ENCODE measurements around the gene TTC38.

The TTC38 gene

GRCh38 chr22:46278656-46279645, 11.1 kb downstream of the TTC38 start:
- no peak for DNase-seq (ENCODE audit: low read depth)

DNA sequence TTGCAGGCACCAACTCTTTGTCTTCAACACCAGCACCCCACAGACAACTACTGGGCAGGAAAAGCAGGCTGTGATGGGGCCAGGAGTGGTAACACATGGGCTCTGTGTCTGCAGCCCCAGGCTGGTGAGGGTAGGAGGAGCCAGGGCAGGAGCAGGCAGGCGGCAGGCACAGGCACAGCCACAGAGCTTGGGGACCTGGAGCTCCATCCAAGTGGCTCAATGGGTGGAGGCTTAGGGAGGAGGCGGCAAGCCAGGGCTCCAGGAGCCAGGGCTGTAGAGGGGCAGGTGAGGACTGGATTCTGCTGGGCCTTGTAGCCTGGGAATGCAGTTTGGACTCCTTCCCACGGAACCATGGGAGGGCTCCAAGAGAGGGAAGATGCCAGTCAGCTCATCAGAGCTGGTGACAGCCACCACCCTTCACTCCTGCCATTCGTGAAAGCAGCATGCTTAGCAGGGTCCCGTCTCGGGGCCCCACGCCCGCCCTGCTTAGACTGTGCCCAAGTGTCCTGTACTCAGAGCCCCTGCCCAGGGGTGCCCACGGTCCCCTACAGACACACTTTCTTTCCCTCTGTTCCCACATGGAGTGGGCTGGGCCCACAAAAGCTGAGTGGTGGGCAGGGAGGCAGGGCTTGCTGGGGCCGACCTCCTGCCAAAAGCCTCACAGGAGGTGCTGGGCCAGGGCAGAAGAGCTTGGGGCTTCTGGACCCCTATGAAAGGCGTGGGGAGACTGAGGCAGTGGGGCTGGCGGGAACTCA, 12.4 kb downstream of the TTC38 start:
- DNase-seq (ENCODE audit: low read depth): no peak

GRCh38 chr22:46280999-46281623, 13.3 kb downstream of the TTC38 start:
- DNase-seq (ENCODE audit: low read depth): no peak

GRCh38 chr22:46281866-46282678, 14.3 kb downstream of the TTC38 start:
- no peak for DNase-seq (ENCODE audit: low read depth)

DNA sequence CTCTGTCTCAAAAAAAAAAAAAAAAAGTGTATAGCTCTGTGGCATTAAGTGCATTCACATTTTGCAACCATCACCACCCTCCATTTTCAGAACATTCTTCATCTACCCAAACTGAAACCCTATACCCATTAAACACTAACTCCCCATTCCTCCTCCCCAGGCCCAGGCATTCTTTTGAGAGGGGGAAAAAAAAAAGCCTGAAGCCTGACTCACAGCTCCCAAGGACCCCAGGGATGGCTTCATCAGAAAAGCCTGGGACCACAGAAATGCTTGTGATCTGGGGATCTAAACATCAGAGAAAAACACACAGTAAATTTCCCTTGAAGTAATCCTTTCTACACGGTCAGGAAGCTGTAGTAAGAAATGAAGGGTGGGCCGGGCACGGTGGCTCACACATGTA, 18.2 kb downstream of the TTC38 start:
- DNase-seq (ENCODE audit: low read depth): no peak

DNA sequence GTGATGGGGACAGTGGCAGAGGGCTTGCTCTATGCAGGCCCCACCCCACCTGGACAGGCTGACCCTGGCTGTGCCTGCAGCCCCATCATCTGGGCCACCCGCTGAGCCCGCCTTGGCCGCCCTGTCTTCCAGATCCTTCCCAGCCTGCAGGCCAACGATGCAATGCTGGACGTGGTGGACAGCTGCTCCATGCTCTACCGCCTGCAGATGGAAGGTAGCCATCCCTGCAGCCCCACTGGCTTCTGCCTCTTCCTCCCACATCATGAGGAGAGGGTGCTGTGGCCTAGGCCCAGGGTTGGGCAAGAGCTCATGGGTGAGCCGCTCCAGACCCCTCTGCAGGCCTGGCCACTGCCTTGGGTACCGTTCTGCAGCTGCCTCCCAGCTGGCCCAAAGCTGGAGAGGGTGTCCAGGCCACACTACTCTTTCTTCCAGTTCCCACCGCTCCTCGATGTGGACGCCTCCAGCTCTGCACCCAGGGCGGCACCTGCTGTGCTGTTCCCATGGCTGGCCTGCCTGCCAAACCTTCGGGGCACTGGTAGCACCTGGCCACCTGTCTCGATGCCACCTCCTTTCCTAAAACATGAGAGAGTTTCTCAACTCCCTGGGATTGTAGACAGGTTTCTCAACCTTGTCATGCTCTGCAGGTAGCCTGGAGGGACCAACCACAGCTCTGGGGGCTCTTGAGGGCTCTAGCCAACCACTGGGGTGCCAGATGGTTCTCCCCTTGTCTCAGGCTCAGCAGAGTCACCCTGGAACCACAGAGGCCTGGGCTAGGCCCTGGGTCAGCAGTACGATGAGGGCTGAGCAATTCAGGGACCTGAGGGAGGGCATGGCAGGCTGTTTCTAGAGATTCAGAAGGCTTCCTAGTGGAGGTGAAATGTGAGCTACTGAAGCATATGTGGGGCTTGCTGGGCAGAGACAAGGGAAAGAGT, 19.4 kb downstream of the TTC38 start:
- no peak for DNase-seq (ENCODE audit: low read depth)

DNA sequence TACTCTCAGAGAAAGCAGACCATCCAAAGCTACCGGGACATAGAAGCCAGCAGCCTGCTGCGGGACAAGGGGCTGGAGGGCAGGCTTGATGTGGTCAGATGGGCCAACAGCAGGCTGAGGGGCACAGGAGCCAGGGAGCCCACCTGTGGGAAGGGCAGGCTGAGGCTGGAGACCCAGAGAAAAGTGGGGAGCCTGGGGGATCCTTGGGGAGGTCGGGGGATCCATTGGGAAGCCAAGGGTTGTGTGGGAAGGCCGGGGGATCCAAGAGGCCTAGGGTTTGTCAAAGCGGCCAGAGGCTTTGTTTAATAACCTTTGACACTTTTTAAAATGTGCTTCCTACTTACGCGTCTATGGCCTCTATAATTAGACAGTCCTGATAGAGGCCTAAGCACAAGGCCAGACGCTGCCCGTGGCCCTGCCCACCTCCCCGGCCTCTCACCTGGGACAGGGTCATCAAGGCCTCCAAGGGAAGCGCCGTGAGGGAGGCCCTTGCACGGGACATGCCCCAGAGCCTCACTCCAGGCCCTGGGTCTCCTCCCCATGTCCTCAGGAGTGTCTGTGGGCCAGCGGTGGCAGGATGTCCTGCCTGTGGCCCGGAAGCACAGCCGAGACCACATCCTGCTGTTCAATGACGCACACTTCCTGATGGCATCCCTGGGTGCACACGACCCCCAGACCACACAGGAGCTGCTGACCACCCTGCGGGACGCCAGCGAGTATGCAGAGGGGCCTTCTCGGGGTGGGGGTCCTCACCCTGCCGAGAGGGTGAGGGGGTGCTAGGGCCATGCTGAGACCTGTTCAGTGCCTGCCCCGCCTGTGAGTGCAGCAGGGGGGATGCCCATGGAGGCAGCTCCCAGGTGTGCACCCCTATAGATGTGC, 20.3 kb downstream of the TTC38 start:
- peak; percentile 83 for DNase-seq (ENCODE audit: low read depth)

- no peak for DNase-seq (ENCODE audit: low read depth)
These were observed 21.0 kb downstream of the TTC38 start for GRCh38 chr22:46288846-46289243.

- DNase-seq (ENCODE audit: low read depth): no peak
These were observed 21.6 kb downstream of the TTC38 start for GRCh38 chr22:46289244-46289891.

GRCh38 chr22:46290121-46290842, 22.5 kb downstream of the TTC38 start:
- no peak for DNase-seq (ENCODE audit: low read depth)

- DNase-seq (ENCODE audit: low read depth): no peak
These were observed 23.3 kb downstream of the TTC38 start for GRCh38 chr22:46290843-46291785.

- no peak for DNase-seq (ENCODE audit: low read depth)
These were observed 24.4 kb downstream of the TTC38 start for GRCh38 chr22:46292173-46292572.

DNA sequence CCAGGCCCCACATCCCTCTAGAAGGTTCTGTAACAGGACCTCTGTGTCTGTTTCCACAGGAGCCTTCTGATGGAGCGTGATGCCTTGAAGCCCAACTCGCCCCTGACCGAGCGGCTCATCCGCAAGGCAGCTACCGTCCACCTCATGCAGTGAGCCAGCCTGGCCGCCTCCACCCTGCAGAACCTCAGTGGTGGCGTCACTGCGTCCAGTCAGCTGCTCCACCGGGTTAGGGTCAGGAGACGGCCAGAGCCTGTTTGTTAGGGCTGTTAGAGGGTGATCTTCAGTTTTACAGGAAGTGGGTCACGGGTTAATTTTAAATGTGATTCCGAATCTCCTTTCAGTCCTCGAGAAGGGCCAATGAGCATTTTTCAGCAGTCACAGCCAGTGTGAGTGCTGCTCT, 24.9 kb downstream of the TTC38 start:
- DNase-seq (ENCODE audit: low read depth): no peak

- no peak for DNase-seq (ENCODE audit: low read depth)
These were observed 25.9 kb downstream of the TTC38 start for GRCh38 chr22:46293577-46294260.

DNA sequence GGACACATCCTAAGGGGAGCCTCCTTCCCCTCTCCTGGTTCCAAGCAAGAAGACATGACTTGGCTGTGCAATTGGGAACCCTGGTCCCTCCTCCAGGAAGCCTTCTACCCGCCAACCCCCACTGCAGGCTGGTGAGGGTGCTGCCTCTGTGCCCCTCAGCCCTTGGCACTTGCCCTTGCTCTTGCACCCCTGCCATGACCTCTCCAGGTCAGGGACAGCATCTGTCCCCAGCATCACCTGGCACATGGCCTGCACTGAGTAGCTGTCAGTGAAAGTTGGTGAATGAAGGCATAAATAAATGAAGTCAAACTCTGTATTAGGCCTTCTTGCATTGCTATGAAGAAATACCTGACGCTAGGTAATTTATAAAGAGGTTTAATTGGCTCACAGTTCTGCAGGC, 27.0 kb downstream of the TTC38 start:
- DNase-seq (ENCODE audit: low read depth): no peak

DNA sequence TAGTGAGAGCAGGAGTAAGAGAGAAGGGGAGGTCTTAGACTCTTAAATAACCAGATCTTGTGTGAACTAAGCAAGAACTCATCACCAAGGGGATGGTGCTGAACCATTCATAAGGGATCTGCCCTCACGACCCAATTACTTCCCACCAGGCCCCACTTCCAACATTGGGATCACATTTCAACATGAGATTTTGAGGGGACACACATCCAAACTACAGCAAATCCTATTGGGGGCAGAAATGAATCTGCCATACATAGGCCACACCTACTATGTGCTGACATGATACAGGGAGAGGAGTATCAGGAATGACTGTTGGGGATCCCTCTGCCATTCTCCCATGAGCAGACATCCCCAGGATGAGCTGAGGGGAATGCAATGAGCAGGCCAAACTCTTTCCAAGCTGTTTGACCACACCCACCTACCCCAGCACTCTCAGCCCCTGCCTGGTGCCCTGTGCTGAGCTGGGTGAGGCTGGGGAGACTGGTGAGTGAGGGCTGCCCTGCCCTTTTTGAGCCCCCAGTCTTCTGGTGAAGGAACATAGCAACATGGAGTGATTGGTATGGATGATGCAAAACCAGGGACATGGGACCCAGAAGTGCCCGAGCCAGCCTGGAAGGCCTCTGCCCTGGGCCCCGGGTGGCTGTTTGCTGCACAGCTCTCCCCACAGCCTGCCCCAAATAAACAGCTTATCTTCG, 27.6 kb downstream of the TTC38 start:
- DNase-seq (ENCODE audit: low read depth): no peak

Measured in CMK (cell line).